T follicular helper cell (primary cell): ENCODE results near the gene DUSP14.

Experiments
- DNase-seq: peaks from one replicate; pipeline ENCODE4 v3.0.0-alpha.2; 2020; ENCODE audit warnings: low read depth

Gene DUSP14

DNA sequence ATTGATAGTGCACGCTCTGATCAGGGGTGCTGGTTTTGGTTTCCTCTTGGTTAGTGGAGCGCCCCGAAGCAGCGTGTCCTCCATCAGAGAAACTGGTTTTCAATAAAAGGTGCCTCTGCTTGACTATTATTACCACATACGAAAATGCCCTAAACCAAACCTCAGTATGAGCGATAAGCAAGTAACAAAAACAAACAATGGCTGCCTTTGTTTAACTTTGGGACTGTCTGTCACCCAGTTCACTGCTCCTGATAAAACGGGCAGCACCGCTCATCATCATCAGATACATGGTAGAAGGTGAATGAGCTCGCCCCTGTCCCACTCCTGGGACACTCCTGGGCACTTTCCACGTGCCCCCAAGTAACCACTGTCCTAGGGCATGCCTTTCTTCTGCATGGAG, 24.0 kb downstream of the DUSP14 start:
- no peak for DNase-seq

GRCh38 chr17:37516127-37516571, 26.5 kb downstream of the DUSP14 start:
- DNase-seq = no peak

DNA sequence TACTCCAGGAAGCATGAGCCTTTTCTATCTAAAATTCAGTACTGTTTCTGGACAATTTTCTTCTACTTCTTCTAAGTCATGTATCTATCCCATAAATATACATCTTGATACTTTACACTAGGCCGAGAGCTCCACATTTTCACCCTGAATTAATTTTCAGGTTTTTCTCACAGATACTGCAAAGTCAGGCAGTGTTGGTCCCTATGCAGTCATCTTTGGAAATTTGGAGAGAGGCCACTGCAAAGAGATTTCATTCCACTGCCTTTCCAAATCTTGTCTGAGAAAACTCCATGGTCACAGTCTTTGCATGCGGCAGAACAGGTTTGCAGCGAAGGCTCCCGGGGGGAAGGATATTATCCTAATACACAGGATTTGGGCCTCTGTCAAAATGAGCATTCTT, 28.2 kb downstream of the DUSP14 start:
- no peak for DNase-seq

- DNase-seq = no peak
Observed at GRCh38 chr17:37518826-37519225, 29.1 kb downstream of the DUSP14 start.

DNA sequence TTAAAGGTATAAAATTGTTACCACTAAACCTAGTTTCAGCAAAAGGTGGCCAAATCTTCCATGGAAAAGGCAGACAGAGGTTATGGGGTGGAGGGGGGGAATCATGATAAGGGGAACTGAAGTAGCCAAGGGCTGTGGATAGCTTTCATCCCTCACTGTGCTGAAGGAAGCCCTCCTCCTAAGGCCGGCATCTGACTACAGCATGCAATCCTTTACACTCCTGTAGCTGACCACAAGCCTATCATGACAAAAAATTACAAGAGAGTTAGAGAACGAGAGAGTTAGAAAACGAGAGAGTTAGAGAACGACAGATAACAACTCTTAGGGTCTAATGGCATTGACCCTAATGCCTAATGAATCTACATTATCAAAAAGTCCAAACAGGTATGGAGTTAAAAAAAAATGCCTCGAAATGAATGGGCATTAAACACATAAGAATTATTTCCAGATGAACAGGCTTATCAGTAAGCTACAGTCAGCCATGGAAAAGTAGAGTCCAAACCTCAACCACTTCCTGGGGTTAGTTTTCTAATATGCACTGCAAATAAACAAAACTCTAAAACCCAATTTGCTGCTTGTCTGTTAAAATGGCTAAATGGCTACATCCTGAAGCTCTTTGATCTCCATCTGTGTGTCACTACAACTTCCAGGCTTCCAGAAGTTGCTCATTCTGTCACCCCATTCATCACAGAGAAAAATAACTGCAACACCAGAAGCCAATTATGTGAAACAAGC, 29.7 kb downstream of the DUSP14 start:
- DNase-seq = no peak

DNA sequence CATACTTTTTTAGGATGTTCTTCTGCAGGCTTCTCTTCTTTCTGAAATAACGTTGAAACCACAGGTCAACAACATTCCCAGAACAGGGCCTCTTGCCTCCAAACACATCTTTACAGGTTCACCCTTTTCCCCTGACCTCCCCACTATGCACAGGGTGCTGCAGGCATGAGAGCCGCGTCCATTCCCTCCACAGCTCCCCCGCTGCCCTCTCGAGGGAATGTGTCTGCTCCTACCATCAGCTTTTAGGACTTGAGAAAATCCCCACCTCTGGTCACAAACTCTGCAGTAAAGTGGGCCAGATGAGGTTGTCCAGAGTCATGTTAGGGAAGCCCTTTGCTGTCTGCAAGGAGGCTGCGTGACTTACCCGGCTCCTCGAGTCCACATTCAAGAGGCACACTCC, 30.5 kb downstream of the DUSP14 start:
- DNase-seq = no peak

GRCh38 chr17:37521821-37522220, 32.1 kb downstream of the DUSP14 start:
- DNase-seq = no peak

GRCh38 chr17:37523715-37524219, 34.1 kb downstream of the DUSP14 start:
- no peak for DNase-seq

GRCh38 chr17:37527249-37527851, 37.7 kb downstream of the DUSP14 start:
- no peak for DNase-seq

DNA sequence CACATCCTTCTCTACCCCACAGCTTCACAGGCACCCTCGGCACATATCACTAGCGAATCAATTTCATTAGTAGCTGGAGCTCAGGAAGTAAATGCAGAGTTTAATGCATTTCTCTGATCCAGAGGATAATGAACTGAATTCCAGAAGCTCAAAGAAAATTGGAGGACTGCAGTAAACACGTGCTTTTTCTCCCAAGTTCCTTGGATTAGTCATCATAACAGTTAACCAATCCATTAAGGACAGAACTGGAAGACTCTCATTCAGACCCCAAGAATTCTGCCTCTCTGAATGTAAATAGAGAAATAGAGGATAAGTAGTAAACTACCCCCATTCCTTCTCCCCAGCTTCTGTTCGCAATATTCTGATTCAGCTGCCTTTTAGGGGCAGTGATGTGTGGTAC, 40.7 kb downstream of the DUSP14 start:
- no peak for DNase-seq

- no peak for DNase-seq
Observed at GRCh38 chr17:37532756-37533155, 43.1 kb downstream of the DUSP14 start.

DNA sequence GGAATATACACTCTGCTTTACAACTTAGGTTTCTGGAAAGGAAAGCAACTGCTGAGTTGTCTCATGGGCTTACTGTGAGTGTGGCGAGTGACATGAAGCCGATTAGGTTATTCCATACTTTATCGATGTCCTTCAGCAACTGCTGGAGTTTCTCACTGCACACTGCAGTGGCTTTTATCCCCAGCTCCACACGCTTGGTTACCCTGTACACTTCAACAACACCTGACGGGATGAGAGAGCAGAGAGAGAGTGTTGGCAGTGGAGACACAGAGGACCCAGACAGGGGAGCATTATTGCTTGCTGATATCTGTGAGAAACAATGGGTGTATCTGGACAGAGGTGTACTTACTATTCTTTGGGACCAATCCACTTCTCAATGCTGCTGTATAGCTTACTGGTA, 46.2 kb downstream of the DUSP14 start:
- no peak for DNase-seq

DNA sequence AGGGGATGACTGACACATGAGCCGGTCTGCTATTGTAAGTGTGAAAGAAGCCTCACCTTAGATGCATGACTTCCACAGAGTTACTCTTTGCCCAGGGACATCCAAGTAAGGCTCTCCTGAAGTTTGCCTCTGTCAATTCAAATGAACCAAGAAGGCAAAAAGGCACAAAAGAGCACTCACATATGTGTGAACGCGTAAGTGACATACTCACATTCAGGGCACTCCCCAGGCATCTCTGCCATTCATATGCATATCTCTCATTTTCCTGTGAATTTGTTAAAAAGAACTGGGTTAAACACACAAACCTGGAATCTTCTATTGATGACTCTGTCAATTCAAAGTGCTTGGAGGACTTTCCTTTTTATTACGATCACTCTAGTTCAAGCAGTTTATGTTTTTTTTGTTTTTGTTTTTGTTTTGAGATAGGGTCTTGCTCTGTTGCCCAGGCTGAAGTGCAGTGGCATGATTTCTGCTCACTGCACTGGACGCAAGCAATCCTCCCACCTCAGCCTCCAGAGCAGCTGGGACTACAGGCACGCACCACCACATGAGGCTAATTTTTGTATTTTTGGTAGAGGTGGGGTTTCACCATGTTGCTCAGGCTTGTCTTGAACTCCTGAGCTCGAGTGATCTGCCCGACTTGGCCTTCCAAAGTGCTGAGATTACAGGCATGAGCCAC, 49.4 kb downstream of the DUSP14 start:
- DNase-seq = no peak

DNA sequence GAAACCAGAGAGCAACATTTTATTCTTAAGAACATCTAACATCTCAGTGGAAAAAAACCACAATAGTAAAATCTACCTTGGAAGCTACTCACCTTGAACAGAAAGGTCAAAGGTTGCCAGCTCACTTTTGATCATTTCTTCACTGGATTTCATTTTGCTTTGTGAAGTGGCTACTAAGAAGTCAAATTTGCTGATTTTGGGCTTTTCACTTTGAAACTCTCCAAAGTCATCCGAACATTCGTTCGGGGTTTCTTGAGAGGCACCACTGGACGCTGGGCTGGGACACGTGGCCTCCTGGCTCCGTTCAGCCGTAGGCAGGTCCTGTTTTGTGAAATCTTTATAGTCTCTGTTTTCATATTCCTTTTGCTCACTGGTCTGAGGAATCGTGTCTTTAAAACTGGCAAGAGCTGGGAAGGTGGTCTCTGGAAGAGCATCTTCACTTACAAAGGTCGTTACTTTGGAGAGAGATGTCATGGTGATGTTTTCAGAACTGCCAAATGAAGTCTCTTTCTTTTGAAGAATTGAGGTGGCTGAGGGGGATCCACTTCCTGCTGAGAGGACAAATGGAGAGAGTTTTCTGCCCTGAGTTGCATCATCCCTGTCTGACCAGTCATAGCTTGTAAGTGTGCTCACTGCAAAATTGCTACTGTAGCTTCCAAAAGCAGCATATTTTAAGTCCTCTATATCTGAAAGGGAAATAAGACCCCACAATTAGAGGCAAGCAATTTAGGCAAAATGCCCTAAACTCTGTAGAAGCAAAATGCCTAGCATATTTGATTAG, 52.4 kb downstream of the DUSP14 start:
- DNase-seq = no peak

- DNase-seq = no peak
Observed at GRCh38 chr17:37543637-37544052, 54.0 kb downstream of the DUSP14 start.

DNA sequence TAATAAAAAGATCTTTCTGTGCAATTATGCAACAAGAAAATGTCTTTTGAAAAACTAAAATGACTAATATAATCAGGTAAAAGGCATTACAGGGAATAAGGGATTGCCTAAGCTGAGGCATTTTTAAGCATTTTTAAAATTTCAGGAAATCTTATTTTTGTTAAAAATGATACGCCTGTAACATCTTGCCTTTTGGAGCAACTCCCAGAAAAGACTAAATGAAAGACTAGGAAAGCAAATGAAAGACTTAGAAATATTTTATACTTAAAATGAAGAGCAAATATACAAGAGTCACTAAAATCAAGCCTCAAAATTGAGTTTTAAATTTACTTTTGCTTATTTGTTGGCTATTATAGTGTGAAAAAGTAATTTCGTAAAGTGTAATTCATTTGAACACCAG, 55.8 kb downstream of the DUSP14 start:
- DNase-seq = no peak

- no peak for DNase-seq
Observed at GRCh38 chr17:37546302-37546701, 56.6 kb downstream of the DUSP14 start.

GRCh38 chr17:37547986-37548385, 58.3 kb downstream of the DUSP14 start:
- no peak for DNase-seq

DNA sequence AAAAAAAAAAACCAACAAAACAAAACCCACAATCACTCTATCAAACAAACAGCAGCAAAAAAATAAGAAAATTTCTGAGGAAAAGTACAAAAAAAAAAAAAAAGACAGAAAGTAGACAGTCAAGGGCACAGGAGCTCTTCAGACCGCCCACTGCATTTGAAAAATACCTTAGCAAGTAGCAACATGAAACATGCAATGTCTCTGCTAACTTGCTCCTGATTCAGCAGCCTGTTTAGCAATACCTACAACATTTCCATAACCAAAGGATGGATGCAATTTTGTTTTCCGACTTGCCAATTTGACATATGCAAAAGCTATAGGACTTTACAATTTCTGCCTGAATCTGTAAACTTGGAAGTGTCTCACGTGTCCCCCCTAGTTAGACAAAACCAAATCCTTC, 62.1 kb downstream of the DUSP14 start:
- DNase-seq = no peak

GRCh38 chr17:37553401-37553966, 63.8 kb downstream of the DUSP14 start:
- no peak for DNase-seq

DNA sequence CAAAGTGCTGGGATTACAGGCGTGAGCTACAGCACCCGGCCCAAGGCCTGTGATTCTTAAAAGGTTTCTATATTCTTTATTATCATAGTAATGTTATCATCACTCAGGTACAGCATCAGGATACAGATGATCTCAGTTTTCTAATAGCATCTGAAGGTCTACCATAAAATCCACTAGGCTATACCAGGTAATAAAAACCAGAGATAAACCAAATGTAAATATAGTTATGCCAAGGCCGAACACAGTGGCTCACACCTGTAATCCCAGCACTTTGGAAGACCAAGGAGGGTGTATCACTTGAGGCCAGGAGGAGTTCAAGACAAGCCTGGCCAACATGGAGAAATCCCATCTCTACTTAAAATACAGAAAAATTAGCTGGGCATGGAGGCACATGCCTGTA, 65.7 kb downstream of the DUSP14 start:
- DNase-seq = no peak

DNA sequence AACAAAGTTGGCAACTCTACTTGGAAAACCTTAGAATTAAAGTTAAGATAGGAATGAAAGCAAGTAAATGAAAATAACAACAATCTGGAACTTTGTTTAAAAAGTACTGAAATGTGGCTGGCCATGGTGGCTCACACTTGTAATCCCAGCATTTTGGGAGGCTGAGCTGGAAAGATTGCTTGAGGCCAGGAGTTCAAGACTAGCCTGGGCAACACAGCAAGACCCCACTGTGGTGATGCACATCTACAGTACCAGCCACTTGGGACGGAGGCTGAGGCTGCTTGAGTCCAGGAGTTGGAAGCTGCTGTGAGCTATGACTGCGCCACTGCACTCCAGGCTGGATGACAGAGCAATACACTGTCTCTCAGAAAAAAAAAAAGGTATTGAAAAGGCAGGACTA, 67.8 kb downstream of the DUSP14 start:
- no peak for DNase-seq
